Lower lobe of right lung (tissue), 2 donors: Measurements from ENCODE around the gene TANC1. TPM values are rescaled to one million over a fixed set of nuclear protein-coding genes. Genes with fewer than 3 reads are reported as not detected.

ENCODE experiments used
- ATAC-seq, 2 donors: fragments of 200-7000 bp; cut with Tn5 transposase; one replicate each; pipeline ENCODE4 v1.9.1; 2020 to 2022; ENCODE audit warnings: mild to moderate bottlenecking in 2 of 2, moderate library complexity in 2 of 2
- DNase-seq: peaks from one replicate; pipeline ENCODE4 v3.0.0-alpha.2; 2020
- H3K27ac ChIP-seq: fragments of 200-600 bp; one replicate; pipeline ENCODE4 v1.8.0; 2022
- H3K27me3 ChIP-seq: fragments of 200-600 bp; one replicate; pipeline ENCODE4 v1.8.0; 2022; ENCODE audit warnings: low read depth
- H3K36me3 ChIP-seq: fragments of 200-600 bp; one replicate; pipeline ENCODE4 v1.8.0; 2022; ENCODE audit warnings: mild to moderate bottlenecking
- H3K4me1 ChIP-seq: fragments of 200-600 bp; one replicate; pipeline ENCODE4 v1.8.0; 2022
- H3K4me3 ChIP-seq: fragments of 200-600 bp; one replicate; pipeline ENCODE4 v1.8.0; 2022; ENCODE audit warnings: mild to moderate bottlenecking
- H3K9me3 ChIP-seq: fragments of 200-600 bp; one replicate; pipeline ENCODE4 v1.8.0; 2022
- intact Hi-C: fragments of 100-400 bp; cut with DNase I; formaldehyde crosslinking; loops from one replicate; pipeline ENCODE4 v1.11.0; 2022
- total RNA-seq: library from RNA; stranded (reverse); fragmentation: NEBNext Ultra II Directional; extraction: Animal tissue kit (Norgen Biotek cat#: 25700); gene quantifications from one replicate; pipeline ENCODE4 v1.2.1, GENCODE V29; 2021
- TF ChIP-seq, protein P1 (sequence below): fragments of 200-600 bp; IDR thresholded peaks from one replicate; pipeline ENCODE4 v1.8.0; 2022; ENCODE audit warnings: antibody characterized with exemption, mild to moderate bottlenecking
- donor health status: DM: no; HTN: yes; CAD: no; lungs with severe emphysema.

Gene TANC1
- total RNA-seq, 1 donor from 2014 or later = 39.5 TPM

DNA sequence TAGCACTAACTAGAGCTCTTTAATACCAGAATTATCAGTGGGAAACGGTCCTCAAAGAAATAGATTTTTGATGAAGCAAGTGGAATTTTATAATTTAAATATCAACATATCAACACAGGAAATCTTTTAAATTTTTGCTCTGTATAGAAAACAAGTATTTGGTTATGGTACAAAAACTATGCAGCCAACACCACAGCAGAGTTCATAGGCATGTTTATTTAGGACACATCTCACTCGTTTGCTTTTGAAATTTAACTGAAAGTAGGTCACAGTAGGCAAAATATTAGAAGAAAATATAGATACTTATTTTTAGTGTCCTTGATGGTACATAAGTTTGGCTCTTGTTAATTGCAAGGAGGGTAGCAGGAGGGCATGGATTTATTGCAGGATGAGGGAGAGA, 34.3 kb upstream of the TANC1 start:
- Histone ChIP-seq H3K27me3 (no peaks in the 10 kb centered on the region), H3K4me1 (no peaks in the 10 kb centered on the region), H3K36me3 (no peaks in the 10 kb centered on the region), H3K27ac (no peak overlapping the region), H3K4me3 (no peak overlapping the region), H3K9me3 (no peaks in the 10 kb centered on the region)
- TF ChIP-seq, protein P1, sequence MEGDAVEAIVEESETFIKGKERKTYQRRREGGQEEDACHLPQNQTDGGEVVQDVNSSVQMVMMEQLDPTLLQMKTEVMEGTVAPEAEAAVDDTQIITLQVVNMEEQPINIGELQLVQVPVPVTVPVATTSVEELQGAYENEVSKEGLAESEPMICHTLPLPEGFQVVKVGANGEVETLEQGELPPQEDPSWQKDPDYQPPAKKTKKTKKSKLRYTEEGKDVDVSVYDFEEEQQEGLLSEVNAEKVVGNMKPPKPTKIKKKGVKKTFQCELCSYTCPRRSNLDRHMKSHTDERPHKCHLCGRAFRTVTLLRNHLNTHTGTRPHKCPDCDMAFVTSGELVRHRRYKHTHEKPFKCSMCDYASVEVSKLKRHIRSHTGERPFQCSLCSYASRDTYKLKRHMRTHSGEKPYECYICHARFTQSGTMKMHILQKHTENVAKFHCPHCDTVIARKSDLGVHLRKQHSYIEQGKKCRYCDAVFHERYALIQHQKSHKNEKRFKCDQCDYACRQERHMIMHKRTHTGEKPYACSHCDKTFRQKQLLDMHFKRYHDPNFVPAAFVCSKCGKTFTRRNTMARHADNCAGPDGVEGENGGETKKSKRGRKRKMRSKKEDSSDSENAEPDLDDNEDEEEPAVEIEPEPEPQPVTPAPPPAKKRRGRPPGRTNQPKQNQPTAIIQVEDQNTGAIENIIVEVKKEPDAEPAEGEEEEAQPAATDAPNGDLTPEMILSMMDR = no peak
- intact Hi-C loops = no loop called here
- ATAC-seq = no peak
- no peak for DNase-seq

DNA sequence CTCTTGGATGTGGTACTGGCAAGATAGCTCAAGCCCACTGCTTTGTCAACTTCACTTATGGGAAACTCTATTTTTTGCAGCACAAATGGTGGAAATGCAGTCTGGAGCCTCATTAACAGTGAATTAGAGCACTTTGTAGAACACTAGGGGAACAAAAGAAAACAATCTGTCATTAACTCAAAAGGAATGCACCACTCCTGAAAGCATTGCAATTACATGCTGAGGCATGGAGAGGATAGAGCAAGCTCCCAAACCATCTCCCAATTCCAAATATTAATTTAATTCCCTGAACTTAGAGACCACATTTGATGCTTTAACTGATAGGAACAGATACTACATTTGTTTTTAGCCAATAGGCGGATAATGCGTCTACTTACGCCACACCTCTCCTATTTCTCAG, 32.8 kb upstream of the TANC1 start:
- Histone ChIP-seq H3K27ac (no peak overlapping the region), H3K36me3 (no peaks in the 10 kb centered on the region), H3K4me3 (no peak overlapping the region), H3K27me3 (no peaks in the 10 kb centered on the region), H3K4me1 (no peaks in the 10 kb centered on the region), H3K9me3 (no peaks in the 10 kb centered on the region)
- ATAC-seq (no peak), DNase-seq (no peak)
- TF ChIP-seq, protein P1 = no peak
- intact Hi-C loops = no loop called here

DNA sequence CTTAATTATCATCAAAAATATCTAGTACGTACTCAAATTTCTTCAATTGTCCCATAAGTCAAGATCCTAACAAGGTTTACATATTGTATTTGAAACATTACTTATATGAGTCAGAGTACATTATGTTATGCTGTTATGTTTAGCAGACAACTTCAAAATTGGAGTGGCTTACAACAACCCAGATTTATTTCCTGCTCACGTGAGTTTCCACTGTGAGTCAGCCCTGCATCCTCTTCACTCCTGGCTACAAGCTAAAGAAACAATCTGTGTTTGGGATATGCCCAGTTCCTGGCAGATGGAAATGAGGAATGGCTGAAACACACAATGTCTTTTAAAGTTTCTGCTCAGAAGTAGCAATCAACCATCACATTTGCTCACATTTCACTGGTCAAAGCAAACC, 31.5 kb upstream of the TANC1 start:
- Histone ChIP-seq H3K36me3 (no peaks in the 10 kb centered on the region), H3K27ac (peak overlapping the region; percentile 63), H3K4me3 (no peak overlapping the region), H3K4me1 (no peaks in the 10 kb centered on the region), H3K9me3 (no peaks in the 10 kb centered on the region), H3K27me3 (no peaks in the 10 kb centered on the region)
- peak; percentile 87 to 88 for ATAC-seq
- intact Hi-C loops = no loop called here
- DNase-seq = no peak
- TF ChIP-seq, protein P1 = no peak

DNA sequence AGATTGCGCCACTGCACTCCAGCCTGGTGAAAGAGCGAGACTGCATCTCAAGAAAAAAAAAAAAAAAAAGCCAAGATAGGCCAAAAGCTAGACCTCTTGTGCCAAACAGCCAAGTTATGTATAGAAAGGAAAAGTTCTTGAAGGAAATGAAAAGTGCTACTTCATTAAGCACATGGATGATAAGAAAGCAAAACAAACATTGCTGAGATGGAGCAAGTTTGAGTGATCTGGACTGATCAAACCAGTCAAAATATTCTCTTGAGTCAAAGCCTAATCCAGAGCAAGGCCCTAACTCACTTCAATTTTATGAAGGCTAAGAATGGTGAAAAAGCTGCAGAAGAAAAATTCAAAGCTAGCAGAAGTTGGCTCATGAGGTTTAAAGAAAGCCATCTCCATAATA, 28.1 kb upstream of the TANC1 start:
- H3K4me3 ChIP-seq = no peak overlapping the region
- H3K27me3 ChIP-seq = no peaks in the 10 kb centered on the region
- no peak overlapping the region for H3K27ac ChIP-seq
- intact Hi-C loops = no loop called here
- no peaks in the 10 kb centered on the region for H3K4me1 ChIP-seq
- TF ChIP-seq, protein P1 = no peak
- H3K9me3 ChIP-seq = no peaks in the 10 kb centered on the region
- no peaks in the 10 kb centered on the region for H3K36me3 ChIP-seq
- ATAC-seq (peak; percentile 49 to 64), DNase-seq (no peak)

DNA sequence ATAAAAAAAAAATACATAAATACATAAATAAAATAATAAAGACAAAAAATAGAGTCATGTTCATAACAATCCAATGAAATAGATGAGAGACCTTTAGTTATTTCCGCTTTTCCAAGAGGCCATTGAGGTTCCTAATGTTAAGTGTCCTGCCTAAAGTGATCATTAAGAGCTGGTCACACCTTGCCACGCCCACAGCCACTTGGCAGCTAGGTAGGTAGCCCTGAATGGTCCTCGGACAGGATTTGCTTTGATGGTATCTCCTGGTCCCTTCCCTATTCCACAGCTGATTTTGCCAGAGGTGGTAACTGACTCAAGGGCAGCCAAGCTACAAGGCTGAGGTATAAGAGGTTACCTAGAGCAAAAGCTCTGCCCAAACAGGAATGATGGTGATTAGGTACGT, 24.5 kb upstream of the TANC1 start:
- Histone ChIP-seq H3K4me3 (no peak overlapping the region), H3K4me1 (no peaks in the 10 kb centered on the region), H3K9me3 (no peaks in the 10 kb centered on the region), H3K27ac (no peak overlapping the region), H3K36me3 (no peaks in the 10 kb centered on the region), H3K27me3 (no peaks in the 10 kb centered on the region)
- TF ChIP-seq, protein P1 = no peak
- DNase-seq (peak; percentile 55), ATAC-seq (peak in 1 of 2 donors; percentile 39)
- intact Hi-C loops = no loop called here
